ENCODE results near the gene JPH3. TPM values are rescaled to one million over a fixed set of nuclear protein-coding genes. Genes with fewer than 3 reads are reported as not detected.

Gene JPH3
- total RNA-seq, 2 experiments from 2014 or later = not detected

DNA sequence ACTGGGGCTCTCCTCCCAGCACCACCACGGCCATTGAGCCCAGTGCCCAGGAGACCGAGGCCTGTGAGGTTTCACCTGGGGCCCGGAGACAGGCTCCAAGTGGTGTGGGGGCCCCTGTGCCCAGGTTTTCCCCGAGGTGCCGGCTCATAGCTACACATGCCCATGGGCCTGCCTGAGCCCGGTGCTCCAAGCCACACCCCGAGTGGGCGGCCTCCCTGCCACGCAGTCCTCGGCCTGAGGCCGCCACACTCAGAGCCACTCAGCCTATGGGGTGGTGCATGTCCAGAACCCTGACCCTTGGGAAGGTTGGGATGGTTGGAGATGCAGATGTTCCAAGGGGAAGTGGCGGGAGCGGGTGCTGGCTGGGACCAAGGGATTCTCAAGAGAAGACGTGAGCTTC is 24.1 kb downstream of the JPH3 start:
- no peak overlapping the region for H3K27ac ChIP-seq (ENCODE audit: low read depth in 1 of 2, low read length in 2 of 2)
- peaks cover 18% of the 10 kb centered on the region for H3K27me3 Mint-ChIP-seq
- no peak overlapping the region for H3K4me3 Mint-ChIP-seq
- ATAC-seq (ENCODE audit: poor library complexity) (no peak), DNase-seq (no peak)
- ChIA-PET POLR2A (no interaction called here), CTCF (interaction anchor here (1.2 kb wide), 1 partner anchor 9 kb away, joined by 3 read pairs; no protein-coding TSS in a partner anchor)
- peaks cover 7% of the 10 kb centered on the region for H3K9me3 Mint-ChIP-seq
- peaks cover 7 to 8% of the 10 kb centered on the region in 2 experiments for H3K9me3 ChIP-seq (ENCODE audit: control insufficient read depth in 1 of 2, insufficient read depth in 1 of 2, low read length in 2 of 2)
- no peaks in the 10 kb centered on the region for H3K36me3 ChIP-seq (ENCODE audit: insufficient read depth, low read length)
- intact Hi-C loops (cut with DNase I, micrococcal nuclease) = no loop called here
- TF ChIP-seq CTCF (IDR thresholded peaks at IDR 0.05) = no peak
- H3K27ac Mint-ChIP-seq = no peak overlapping the region
- peaks cover 0 to 5% of the 10 kb centered on the region in 2 experiments for H3K27me3 ChIP-seq (ENCODE audit: control insufficient read depth in 1 of 2, insufficient read depth in 2 of 2, low read length in 2 of 2)
- no peak overlapping the region for H3K4me3 ChIP-seq (ENCODE audit: low read length)
- no peaks in the 10 kb centered on the region for H3K4me1 ChIP-seq (ENCODE audit: insufficient read depth, low read length)
- H3K4me1 Mint-ChIP-seq (ENCODE audit: low read depth) = no peaks in the 10 kb centered on the region
- H3K36me3 Mint-ChIP-seq (ENCODE audit: low read depth) = no peaks in the 10 kb centered on the region

- Mint-ChIP-seq H3K4me3 (no peak overlapping the region), H3K27ac (no peak overlapping the region), H3K27me3 (peaks cover 20% of the 10 kb centered on the region), H3K9me3 (peaks cover 7% of the 10 kb centered on the region), H3K4me1 (ENCODE audit: low read depth) (no peaks in the 10 kb centered on the region), H3K36me3 (ENCODE audit: low read depth) (no peaks in the 10 kb centered on the region)
- ChIA-PET POLR2A (no interaction called here), CTCF (interaction anchor here (1.2 kb wide), 1 partner anchor 9 kb away, joined by 3 read pairs; no protein-coding TSS in a partner anchor)
- peaks cover 7 to 8% of the 10 kb centered on the region in 2 experiments for H3K9me3 ChIP-seq (ENCODE audit: control insufficient read depth in 1 of 2, insufficient read depth in 1 of 2, low read length in 2 of 2)
- H3K27ac ChIP-seq (ENCODE audit: low read depth in 1 of 2, low read length in 2 of 2) = no peak overlapping the region
- no peak for TF ChIP-seq CTCF (IDR thresholded peaks at IDR 0.05)
- no peak overlapping the region for H3K4me3 ChIP-seq (ENCODE audit: low read length)
- intact Hi-C loops (cut with DNase I, micrococcal nuclease) = no loop called here
- ATAC-seq (ENCODE audit: poor library complexity) = no peak
- H3K36me3 ChIP-seq (ENCODE audit: insufficient read depth, low read length) = no peaks in the 10 kb centered on the region
- DNase-seq = no peak
- H3K27me3 ChIP-seq (ENCODE audit: control insufficient read depth in 1 of 2, insufficient read depth in 2 of 2, low read length in 2 of 2) = peaks cover 0 to 5% of the 10 kb centered on the region in 2 experiments
- H3K4me1 ChIP-seq (ENCODE audit: insufficient read depth, low read length) = no peaks in the 10 kb centered on the region
These were observed 24.6 kb downstream of the JPH3 start for GRCh38 chr16:87626905-87627304.

GRCh38 chr16:87627542-87628245 is 25.4 kb downstream of the JPH3 start:
- Mint-ChIP-seq H3K4me1 (ENCODE audit: low read depth) (no peaks in the 10 kb centered on the region), H3K27me3 (peaks cover 20% of the 10 kb centered on the region), H3K27ac (no peak overlapping the region), H3K9me3 (peaks cover 7% of the 10 kb centered on the region), H3K4me3 (no peak overlapping the region), H3K36me3 (ENCODE audit: low read depth) (no peaks in the 10 kb centered on the region)
- ATAC-seq (ENCODE audit: poor library complexity) (no peak), DNase-seq (no peak)
- H3K4me1 ChIP-seq (ENCODE audit: insufficient read depth, low read length) = no peaks in the 10 kb centered on the region
- peaks cover 7 to 8% of the 10 kb centered on the region in 2 experiments for H3K9me3 ChIP-seq (ENCODE audit: control insufficient read depth in 1 of 2, insufficient read depth in 1 of 2, low read length in 2 of 2)
- POLR2A ChIA-PET = no interaction called here
- H3K36me3 ChIP-seq (ENCODE audit: insufficient read depth, low read length) = no peaks in the 10 kb centered on the region
- CTCF ChIA-PET = interaction anchor here (1.2 kb wide), 1 partner anchor 8 kb away, joined by 3 read pairs; no protein-coding TSS in a partner anchor
- H3K4me3 ChIP-seq (ENCODE audit: low read length) = no peak overlapping the region
- H3K27ac ChIP-seq (ENCODE audit: low read depth in 1 of 2, low read length in 2 of 2) = no peak overlapping the region
- peaks cover 0 to 5% of the 10 kb centered on the region in 2 experiments for H3K27me3 ChIP-seq (ENCODE audit: control insufficient read depth in 1 of 2, insufficient read depth in 2 of 2, low read length in 2 of 2)
- TF ChIP-seq CTCF (IDR thresholded peaks at IDR 0.05) = no peak
- intact Hi-C loops (cut with DNase I, micrococcal nuclease) = no loop called here

All from CD4-positive, alpha-beta T cell (primary cell).